ENCODE measurements around the gene TNFRSF9.
"Not testable (repeated sequence)": the region's sequence is repeated elsewhere in the genome, so short reads cannot be mapped to it uniquely, and the experiment has no call there.

TNFRSF9 gene

DNA sequence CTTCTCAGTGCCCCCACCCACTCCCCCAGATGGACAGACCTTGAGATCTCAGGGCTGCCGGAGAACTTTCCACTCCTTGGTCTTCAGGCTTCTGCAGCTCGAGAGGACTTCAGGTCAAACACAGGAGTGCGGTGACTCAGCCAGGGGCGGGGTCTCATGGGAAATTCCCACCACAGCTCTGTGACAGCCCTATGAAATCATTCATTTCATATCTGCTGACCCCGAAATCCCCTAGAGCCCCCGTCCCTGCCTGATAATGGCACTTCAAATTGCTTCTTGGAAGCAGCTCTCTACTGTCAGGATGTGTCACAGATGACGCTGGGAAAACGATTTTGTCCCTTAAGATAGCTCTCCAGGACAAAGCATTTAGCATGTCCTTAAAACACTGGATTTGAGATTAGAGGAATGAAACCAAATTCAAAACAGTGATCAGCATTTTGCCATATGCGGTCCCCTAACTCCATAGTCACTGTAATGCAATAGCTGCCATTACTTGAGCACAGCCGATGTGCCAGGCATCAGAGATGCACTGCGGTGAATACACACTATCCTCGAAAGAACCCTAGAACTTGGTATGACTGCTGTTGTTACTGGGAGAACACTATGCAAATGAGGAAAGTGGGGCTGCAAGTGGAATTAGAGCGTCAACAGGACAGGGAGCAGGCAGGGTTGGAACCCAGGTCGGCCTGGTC is at the start of gene TNFRSF9:
TNFRSF9 (minus strand) TSS at position 95 of the 692 bp plus-strand sequence. CDS start 845 bp downstream, outside the sequence.
- DNase-seq: peak; percentile 19

DNA sequence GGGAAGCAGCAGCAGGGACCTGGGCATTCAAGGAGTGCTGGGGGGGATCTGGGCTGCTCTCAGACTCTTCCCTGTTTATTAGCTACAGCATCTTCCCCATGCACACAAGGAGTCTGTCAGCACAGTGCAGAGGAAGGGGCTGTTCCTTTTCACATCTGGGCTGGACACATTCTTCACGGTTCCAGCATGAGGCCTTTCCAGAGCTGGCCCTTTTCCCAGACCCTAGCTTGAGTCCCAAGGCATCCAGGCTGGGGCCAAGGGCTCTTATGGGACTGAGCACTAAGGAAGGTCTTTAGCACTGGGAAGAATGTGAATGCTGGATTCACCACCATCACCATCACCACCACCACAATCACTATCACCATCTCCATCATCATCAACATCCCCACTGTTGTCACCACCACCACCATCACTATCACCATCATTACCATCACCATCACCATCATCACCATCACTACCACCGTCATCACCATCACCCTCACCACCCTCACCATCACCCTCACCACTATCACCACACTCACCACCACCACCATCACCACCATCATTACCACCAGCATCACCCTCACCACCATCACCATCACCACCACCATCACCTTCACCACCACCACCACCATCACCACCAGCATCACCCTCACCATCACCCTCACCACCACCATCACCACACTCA is 49.3 kb upstream of the TNFRSF9 start:
- DNase-seq: no peak

DNA sequence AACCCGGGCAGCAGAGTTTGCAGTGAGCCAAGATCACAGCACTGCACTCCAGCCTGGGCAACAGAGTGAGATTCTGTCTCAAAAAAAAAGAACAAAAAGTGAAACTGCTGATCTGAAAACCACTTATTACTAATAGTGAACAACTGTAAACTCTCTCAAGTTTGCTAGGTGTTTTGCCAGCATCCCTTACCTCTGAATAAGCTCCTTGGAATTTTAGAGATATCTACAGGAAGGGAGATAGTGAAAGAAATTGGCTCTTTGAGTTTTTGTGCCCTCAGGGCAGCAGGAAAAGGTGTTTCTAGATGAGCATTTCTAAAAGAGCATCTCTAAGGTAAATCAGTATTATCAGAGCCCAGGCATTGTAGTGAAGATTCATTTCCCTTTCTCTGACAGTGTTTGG is 47.9 kb upstream of the TNFRSF9 start:
- no peak for DNase-seq

DNA sequence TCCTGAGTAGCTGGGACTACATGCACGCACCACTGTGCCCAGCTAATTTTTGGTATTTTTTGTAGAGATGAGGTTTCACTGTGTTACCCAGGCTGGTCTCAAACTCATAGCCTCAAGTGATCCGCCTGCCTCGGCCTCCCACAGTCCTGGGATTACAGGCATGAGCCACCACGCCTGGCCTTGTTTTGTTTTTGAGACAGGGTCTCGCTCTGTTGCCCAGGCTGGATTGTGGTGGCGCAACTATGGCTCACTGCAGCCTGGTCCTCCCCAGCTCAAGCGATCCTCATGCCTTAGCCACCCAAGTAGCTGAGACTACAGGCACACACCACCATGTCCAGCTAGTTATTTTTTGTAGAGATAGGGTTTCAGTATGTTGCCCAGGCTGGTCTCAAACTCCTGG is 46.9 kb upstream of the TNFRSF9 start:
- no peak for DNase-seq

DNA sequence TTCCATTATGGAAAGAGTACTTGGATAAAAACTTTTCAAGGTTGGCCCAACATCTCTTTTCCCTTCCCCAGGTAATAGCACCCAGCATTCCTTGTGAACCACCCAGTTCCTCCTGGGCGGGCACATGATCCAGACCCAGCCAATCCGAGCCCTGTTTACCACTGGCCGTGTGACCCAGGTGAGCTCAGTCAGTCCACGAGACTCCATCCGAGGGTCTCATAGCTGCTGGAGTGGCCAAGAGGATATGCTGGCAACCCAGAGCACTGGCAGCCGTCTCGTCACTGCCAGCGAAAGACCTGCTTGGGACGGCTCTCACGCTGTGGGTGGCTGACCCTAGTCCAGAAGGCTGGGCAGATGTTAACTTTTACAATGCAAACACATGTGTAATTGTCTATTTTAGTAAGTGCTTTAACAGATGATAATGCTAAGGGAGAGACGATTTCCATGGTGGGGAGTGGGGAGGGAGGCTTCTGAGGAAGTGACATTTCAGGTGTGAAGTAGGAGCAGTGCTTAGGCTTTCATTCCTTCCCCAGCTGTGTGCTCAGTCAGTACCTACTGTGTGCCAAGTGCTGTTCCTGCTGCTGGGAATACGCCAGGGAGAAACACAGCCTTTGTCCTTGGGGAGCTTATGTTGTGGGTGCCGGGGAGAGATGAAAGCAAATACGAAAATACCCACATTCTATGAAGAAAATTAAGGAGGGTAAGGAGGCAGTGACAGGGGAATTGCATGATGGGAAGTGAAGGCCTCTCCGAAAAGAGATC is 45.4 kb upstream of the TNFRSF9 start:
- no peak for DNase-seq

DNA sequence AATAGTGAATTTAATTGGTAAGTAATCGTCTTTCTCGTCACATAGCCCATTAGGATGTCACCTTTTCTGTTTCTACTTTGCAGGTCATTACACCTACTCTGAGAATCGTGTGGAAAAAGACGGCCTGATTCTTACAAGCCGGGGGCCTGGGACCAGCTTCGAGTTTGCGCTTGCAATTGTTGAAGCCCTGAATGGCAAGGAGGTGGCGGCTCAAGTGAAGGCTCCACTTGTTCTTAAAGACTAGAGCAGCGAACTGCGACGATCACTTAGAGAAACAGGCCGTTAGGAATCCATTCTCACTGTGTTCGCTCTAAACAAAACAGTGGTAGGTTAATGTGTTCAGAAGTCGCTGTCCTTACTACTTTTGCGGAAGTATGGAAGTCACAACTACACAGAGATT is 44.2 kb upstream of the TNFRSF9 start:
- DNase-seq: no peak

DNA sequence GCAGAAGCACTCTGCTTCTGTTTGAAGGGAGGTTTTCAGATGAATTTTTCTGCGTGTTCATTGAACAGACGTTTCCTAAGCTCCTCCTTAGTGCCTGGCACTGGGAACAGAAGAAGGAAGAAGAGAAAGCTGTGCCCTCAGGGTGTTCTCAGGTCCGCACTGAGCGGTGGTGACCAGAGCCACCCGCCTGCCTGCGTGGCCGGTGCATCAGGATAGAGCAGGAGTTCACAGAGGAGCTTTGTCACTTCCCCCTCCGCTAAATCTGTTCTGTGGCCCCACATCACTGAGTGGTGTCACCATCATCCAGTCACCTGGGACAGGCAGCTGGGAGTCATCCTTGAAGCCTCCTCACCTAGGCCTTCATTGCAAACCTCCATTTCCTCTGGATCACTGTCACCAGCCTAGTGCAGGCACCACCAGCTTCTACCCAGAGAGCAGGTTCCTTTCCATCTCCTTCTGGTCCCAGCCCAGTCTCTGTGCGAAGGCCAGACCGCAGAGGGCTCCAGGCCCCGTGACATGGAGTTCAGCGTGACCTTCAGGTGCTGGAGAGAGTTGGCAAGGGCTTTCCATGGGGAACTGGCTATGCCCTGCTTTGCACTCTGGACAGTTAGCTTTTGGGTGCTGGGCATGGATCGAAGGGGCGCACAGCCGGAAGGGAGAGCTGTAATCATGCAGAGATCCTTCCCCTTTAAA is 42.6 kb upstream of the TNFRSF9 start:
- DNase-seq: no peak

DNA sequence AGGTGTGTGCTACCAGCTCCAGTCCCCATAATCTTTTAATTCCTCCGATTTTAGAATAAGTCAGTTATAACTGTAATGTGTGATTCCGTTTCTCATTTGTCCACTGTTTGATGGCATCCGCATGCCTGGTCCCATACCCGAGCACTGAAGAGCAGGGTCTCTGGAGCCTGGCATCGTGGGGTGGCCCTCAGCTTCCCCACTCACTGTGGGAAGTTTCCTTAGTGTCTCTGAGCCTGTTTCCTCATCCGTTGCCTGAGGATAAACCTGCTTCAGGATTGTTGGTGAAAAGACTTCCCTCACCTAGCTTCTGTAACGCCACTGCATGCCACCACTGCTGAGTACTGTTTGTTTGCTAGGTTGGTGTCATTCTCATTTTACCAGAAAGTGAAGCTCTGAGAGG is 40.3 kb upstream of the TNFRSF9 start:
- no peak for DNase-seq

DNA sequence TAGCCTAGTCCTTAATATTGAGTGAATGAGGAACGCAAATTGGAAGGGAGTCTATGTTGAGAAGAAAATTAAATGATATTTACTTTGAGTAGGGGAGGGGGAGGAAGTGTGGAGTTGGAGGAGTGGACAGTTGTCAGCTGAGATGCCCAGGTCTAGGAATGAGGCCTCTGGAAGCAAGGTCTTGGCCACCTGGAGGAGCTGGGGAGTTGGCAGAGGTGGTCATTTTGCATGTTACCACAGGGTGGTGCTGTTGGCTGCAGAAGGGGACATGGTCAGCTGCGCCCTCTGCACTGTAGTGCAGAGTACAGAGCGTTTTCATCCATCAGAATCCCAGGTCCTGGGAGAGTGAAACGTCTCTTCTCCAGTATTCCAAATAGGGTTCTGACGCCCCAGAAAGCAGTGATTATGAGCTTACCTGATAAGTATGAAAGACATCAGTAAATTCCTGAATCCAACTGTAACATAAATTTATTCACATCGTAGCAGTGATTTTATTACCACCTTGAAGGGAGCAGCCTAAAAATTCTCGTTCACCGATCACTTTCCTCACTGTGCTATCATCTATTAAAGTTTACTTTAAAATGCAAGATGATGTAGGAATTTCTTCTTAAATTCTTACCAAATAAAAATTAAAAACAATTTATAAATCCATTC is 34.7 kb upstream of the TNFRSF9 start:
- DNase-seq: no peak

DNA sequence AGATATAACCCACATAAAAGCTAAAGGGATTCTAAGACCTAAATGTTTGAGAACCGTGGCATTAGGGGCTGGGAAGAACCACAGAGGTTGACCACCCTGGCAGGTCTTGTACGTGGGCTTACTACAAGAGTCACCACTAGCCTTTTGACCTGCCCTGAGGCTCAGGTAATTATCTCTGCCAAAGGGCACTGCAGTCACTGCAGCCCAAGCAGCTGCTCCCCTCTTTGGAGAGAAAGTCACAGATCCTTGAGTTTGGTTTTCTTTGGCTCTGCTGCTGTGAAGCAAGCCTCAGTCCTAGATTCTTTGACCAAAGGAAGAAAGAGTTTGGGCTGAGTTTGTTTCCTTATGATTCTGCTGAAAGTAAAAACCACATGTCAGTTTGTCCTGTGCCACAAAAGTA is 32.4 kb upstream of the TNFRSF9 start:
- no peak for DNase-seq

DNA sequence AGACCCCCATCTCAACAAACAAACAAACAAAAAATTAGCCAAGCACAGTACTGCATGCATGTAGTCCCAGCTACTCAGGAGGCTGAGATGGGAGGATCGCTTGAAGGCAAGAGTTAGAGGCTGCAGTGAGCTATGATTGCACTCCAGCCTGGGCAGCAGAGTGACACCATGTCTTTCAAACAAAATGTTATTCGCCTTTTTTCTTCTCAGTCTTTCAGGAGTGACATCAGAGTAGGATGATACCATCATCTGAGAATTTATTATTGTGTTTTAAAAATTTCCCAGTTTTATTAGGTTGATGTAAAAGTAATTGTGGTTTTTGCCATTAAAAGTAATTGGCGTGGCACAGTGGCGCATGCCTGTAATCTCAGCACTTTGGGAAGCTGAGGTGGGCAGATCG is 31.6 kb upstream of the TNFRSF9 start:
- no peak for DNase-seq

DNA sequence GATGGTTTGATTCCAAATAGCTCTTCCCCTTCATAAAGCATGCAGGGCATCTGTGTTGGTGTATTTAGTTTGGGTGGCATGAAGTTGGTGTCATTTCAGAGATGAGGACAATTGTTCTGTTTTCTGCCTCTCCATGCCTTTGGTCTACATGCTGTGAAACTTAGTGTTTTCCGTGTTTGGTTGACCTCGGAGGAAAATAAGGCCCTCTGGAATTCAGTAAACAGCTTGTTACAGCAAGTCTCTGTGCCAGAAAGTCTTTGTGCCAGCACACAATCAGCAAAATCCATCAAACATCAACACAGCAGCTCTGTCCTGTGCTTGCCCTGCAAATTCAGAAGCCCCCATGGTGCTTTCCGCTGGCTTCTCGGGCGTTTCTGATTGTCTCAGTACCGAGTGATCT is 30.4 kb upstream of the TNFRSF9 start:
- DNase-seq: no peak

DNA sequence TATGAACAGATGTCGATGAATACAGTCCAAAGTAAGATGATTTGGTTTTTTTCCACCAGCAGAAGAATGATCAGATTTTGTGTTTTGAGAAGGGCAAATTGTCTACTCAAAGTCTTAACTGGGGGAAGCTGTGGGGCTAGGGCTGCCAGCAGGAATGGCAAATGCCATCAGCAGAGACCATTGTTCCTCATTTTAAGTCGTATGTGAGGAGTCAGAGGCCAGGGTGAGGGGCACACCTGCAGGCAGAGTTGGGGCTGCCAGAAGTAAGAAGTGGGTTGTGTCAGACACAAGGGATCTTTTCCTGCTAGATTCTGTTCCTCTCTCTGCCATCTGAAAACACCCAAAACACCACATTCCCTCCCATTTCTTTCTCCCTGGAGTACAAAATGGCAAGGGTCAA is 29.6 kb upstream of the TNFRSF9 start:
- DNase-seq: no peak

DNA sequence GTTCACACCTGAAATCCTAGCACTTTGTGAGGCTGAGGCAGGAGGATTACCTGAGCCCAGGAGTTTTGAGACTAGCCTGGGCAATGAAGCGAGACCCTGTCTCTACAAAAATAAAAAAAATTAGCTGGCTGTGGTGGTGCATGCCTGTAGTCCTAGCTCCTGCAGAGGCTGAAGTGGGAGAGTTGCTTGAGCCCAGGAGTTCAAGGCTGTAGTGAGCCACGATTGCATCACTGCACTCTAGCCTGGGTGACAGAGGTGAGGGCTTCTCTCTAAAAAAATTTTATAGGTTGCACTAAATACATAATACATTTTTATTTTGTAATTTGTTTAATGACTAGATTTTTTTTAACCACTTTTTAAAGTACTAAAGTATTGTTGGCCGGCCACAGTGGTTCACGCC is 27.0 kb upstream of the TNFRSF9 start:
- DNase-seq: no peak

DNA sequence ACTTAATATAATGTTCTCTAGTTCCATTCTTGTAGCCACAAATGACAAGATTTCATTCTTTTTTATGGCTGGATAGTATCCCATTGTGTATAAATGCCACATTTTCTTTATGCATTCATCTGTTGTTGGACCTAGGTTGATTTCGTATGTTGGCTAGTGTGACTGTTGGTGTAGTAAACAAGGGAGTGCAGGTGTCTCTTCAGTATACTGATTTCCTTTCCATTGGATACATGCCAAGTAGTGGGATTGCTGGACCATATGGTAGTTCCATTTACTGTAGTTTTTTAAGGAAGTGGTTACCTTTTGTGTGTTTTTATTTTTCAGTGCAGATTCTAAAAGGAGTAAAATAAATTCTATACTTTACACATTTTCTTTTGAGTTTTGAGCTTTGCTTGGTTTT is 26.6 kb upstream of the TNFRSF9 start:
- no peak for DNase-seq

DNA sequence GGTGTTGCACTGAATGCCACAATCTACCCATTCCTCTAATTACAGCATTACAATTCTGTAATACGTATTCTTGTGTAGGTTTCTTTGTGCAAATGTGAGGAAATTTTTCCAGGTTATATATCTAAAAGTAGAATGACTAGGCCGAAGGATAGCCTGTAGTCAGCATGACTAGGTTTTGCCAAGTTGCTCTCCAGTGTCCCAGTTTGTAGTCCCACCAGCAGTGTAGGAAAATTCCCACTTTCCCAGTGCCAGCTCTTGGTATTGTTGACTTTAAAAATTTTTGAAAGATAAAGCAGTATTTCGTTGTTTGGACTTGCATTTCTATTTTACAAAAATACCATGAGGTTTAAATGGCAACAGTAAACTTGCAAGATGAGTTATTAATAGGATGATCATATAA is 23.8 kb upstream of the TNFRSF9 start:
- DNase-seq: no peak

DNA sequence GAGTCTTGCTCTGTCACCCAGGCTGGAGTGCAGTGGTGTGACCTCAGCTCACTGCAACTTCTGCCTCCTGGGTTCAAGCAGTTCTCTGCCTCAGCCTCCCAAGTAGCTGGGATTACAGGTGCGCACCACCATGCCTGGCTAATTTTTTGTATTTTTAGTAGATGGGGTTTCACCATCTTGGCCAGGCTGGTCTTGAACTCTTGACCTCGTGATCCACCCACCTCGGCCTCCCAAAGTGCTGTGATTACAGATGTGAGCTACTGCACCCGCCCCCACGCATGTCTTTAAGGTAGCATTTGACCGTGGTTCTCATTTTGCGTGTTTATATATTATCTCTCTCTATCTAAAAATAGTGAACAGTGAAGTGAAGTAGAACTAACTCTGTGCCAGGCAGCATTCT is 23.2 kb upstream of the TNFRSF9 start:
- not testable (repeated sequence) for DNase-seq

DNA sequence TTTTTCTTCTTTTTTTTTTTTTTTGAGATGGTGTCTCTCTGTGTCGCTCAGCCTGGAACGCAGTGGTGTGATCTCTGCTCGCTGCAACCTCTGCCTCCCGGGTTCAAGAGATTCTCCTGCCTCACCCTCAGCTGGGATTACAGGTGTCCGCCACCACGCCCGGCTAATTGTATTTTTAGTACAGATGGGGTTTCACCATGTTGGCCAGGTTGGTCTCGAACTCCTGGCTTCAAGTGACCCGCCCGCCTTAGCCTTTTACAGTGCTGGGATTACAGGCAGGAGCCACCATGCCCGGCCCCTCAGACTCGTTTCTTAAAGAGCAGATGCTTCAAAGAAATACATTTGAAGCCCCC is 22.7 kb upstream of the TNFRSF9 start:
- not testable (repeated sequence) for DNase-seq

DNA sequence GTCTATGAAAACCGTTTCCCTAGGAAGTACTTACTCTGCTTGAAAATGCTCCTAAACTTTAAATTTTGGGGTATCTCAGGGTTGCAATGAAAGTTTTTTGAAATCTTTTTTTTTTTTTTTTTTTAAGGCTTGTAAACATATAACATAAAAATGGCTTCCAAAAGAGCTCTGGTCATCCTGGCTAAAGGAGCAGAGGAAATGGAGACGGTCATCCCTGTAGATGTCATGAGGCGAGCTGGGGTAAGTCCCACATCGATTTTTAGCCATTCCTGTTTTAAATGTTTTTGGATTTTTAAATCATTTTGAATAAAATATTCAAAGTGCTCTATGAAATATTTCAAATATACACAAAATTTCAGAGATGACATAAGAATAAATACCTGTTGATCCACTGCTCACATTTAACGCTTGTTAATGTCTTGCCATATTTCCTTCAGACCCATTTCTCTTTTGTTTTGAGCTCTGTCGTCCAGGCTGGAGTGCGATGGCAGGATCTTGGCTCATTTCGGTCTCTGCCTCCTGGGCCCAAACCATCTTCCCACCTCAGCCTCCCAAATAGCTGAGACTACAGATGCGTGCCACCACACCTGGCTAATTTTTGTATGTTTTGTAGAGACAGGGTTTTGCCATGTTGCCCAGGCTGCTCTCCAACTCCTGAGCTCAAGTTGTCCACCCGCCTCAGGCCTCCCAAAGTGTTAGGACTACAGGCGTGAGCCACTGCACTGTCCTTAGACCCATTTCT is 22.2 kb upstream of the TNFRSF9 start:
- DNase-seq: no peak

DNA sequence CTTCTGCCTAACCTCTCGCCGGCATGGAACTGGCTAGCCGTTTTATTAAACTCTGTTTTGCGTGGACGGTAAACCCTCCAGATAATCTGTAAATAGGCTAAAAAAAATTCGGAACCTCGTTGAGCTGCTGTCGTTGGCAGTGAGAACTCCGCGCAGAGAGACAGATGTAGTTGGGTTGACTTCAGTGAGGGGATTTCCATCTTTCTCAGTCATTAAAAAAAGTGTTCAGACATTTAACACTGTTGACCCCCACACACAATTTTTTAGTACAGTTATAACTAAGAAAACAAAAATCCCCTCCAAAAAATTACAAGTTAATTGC is 21.3 kb upstream of the TNFRSF9 start:
- no peak for DNase-seq

DNA sequence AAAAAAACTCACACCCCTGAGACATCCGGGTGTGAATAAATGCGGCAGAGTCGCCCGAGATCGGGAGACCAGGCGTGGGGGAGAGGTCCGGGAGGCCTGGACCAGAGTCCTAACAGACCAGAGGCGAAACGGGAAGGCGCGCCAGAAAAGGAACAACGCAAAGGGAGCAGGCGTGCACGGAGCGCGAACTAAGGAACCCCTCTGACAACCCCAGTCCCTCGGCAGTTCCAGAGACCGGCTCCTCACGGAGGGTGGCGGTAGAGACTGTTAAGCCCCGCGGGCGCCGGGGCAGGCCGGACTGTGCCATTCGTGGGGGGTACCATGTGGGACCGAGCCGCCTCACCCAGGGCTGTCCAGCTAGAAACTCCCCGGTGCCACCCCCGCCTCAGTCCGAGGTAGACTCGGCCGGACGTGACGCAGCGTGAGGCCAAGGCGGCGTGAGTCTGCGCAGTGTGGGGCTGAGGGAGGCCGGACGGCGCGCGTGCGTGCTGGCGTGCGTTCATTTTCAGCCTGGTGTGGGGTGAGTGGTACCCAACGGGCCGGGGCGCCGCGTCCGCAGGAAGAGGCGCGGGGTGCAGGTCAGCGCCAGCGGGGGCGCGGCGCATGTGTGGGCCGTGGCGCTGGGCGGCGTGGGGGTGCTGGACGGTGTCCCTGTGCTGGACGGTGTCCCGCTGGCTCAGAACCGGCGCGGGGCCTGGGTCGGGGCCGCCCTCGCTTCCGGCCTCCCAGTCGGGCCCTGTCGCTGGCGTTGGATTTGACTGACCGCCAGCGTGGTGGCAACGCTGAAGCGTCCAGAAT is 20.8 kb upstream of the TNFRSF9 start, which contains the start of gene PARK7:
PARK7 (plus strand) TSS at position 496 of the 798 bp plus-strand sequence. CDS start 1,075 bp downstream, outside the sequence.
- peak; percentile 99 for DNase-seq

DNA sequence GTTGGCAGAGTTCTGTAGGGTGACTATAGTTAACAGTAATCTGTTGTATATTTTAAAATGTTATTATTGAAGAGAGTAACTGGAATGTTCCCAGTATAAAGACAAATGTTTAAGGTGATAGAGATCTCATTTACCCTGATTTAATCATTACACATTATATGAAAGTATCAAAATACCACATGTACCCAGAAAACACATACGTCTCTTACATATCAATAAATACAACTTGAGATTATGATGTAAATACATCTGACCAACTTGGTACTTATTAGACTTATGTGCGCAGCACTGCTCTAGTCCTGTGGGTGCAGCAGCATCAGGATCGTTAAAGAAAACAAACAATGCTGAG is 20.2 kb upstream of the TNFRSF9 start:
- DNase-seq: no peak

Measured in NK-92 treated with Interleukin-12 subunit alpha and Interleukin-12 subunit beta, amount 100 ng/mL, for 24 hours (cell line).